ENCODE data around the gene SERTAD3.
"Not testable (repeated sequence)": the region's sequence is repeated elsewhere in the genome, so short reads cannot be mapped to it uniquely, and the experiment has no call there.

SERTAD3 gene

GRCh38 chr19:40457953-40458596 is 13.9 kb upstream of the SERTAD3 start:
- no peak for DNase-seq (ENCODE audit: low spot score)

DNA sequence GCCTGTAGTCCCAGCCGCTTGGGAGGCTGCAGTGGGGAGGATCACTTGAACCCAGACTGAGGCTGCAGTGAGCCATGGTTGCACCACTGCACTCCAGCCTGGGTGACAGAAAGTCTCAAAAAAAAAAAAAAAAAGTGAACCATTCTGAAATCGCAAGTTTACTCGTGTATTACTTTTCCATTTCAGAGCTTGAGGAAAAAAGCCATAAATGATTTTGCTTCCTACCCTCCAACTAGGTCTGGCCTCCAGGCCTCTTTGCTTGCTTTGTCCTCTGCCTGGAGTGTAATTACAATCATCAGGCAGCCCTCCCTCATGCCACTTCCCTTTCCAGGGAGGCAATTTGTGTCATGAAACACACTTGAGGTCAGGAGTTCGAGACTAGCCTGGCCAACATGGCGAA is 12.9 kb upstream of the SERTAD3 start:
- DNase-seq (ENCODE audit: low spot score) = no peak

GRCh38 chr19:40453943-40454342 is 9.8 kb upstream of the SERTAD3 start:
- not testable (repeated sequence) for DNase-seq (ENCODE audit: low spot score)

- DNase-seq (ENCODE audit: low spot score) = no peak
These were observed 9.1 kb upstream of the SERTAD3 start for GRCh38 chr19:40453151-40453735.

DNA sequence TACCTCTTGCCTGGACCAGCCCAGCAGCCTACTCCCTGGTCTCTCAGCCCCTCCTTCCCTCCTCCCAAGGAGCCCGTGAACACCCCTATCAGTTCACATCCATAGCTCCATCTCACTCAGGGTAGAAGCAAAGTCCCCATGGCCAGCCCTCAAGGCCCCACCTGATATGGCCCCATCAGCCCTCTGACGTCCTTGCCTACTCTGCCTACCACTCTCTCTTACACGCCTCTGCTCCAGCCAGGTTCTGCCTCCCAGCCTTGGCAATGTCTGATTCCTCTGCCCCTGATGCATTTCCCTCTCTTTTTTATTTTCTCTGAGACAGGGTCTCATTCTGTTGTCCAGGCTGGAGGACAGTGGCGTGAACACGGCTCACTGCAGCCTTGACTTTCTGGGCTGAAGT is 7.9 kb upstream of the SERTAD3 start:
- no peak for DNase-seq (ENCODE audit: low spot score)

DNA sequence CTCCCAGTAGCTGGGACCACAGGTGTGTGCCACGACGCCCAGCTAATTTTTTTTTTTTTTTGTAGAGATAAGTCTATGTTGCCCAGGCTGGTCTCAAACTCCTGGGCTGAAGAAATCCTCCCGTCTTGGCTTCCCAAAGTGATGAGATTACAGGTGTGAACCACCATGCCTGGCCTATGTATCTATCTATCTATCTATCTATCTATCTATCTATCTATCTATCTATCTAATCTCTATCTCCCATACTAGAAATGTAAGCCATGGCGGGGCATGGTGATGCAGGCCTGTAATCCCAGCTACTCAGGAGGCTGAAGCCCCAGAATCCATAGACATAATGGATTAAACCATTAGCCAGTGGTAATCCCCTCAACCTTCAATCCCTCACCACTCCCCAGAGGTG is 6.5 kb upstream of the SERTAD3 start:
- DNase-seq (ENCODE audit: low spot score) = no peak

GRCh38 chr19:40449506-40449905 is 5.4 kb upstream of the SERTAD3 start:
- no peak for DNase-seq (ENCODE audit: low spot score)

- no peak for DNase-seq (ENCODE audit: low spot score)
These were observed 2.2 kb upstream of the SERTAD3 start for GRCh38 chr19:40446263-40446784.

GRCh38 chr19:40445780-40446262 is 1.7 kb upstream of the SERTAD3 start:
- no peak for DNase-seq (ENCODE audit: low spot score)

GRCh38 chr19:40444825-40445312 is 734 bp upstream of the SERTAD3 start:
- DNase-seq (ENCODE audit: low spot score) = no peak

DNA sequence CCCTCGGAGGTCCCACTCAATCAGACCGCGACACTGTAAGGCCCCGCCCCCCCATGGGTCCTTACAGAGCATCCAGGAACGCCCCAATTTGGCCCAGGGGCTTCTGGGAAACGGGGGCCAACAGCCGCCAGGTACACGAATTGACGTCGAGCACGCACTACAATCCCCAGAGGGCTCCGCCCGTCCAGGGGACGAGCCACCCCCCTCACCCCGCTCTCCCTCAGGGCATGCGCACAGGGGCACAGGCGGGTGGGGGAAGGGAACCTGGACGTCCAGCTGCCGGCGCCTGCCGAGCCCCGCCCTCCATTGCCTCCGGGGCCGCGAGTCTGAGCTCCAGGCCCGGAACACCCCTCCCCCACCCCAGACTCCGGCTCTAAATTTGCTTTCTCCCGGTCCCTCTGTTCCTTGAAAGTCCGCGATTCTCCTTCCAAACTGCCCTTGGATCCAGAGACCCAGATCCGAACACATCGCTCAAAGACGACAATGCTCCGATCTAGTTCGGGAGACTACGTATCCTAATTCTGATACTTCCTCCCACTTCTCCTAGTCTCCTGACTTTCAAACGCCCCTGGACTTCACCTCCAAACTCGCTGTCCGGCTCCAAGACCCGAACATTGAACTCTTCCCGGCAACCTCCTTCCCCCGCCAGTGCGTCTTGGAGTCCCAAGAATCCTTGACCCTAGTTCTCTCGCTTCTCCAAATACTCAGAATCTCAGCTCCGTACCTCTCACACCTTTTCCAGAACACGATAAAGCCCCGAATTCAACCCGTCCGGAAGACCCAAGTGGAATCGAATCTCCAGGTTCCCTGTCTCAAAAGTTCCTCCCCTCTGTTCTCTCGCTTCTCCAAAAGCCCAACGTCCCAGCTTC is 770 bp downstream of the SERTAD3 start:
- DNase-seq (ENCODE audit: low spot score) = peak; percentile 100

DNA sequence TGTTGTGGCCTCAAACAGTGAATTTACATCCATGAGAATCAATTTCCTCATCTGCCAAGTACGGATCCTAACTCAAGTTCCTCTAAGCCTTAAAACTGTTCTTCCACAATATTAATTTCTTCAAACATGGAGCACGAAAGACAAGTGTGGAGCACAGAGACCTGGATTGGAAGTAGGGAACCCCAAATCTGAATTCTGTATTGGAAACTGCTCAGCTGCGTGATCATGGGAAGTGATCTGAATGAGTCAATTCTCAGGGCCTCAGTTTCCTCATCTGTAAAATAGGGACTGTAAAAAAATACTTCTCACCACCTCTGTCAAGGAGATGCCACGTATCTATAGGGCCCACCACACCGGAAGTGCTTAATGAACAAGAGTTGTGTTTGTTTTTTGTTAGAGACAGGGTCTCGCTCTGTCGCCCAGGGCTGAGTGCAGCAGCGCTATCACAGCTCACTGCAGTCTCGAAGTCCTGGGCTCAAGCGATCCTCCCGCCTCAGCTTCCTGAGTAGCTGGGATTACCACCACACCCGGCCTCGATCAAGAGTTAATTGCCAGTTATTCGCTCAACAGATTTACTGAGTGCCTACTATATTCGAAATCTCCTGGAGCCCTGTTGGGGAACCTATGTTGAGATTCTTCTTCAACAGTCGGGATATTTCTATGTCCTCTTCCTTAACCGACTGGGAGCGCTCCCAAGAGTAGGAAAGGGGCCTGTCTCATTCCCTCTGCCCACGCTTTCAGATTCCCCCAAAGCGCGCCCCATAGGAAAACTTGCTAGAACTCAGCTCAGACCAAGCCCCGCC is 1.6 kb downstream of the SERTAD3 start:
- DNase-seq (ENCODE audit: low spot score) = no peak

GRCh38 chr19:40441719-40442253 is 2.3 kb downstream of the SERTAD3 start:
- no peak for DNase-seq (ENCODE audit: low spot score)

- DNase-seq (ENCODE audit: low spot score) = no peak
These were observed 5.9 kb downstream of the SERTAD3 start for GRCh38 chr19:40438284-40438683.

DNA sequence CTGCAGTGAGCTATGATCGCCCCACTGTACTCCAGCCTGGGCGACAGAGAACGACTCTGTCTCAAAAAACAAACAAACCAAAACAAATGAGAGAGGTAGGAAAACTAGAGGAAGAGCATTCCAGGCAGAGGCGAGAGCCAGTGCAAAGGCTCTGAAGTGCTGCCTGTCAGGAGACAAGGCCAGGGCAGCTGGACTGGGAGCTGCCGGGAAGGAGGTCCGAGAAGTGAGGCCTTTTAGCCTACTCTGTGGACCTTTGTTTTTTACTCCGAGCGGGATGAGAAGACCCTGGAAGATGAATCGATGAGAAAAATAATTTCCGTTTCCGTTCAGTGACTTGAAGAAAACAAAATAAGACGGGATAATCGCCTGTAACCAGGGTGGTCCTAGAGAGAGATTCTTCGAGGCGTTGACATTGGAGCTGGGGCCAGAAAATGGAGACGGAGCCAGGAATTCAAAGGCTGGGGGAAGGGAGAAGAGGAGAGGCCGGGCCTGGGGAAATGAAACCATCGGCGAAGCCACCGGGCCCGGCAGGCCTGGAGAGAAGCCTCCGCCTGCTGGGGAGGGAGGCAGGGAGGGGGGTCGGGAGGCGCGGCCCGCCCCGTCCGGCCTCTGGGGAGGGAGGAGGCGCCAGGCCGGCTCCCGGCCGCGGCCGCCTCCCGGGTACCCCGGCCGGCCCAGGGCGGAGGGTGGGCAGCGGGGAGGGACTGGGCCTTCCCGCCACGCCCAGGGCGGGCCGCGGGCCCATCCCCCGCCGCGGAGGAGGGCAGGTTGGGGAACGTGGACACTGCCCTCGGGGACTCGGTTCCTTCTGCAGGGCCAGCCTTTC is 10.5 kb downstream of the SERTAD3 start:
- peak; percentile 84 for DNase-seq (ENCODE audit: low spot score)

DNA sequence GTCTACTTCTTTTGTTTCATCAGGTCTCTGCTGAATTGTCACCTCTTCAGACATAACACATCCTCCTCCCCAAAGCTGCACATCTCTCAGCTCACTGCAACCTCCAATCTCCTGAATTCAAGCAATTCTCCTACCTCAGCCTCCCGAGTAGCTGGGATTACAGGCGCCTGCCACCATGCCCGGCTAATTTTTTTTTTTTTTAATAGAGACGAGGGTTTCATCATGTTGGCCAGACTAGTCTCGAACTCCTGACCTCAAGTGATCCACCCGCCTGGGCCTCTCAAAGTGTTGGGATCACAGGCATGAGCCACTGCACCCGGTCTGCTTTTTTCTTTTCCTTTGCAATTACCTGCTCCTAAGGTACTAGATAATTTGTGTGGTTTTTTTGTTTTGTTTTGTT is 11.4 kb downstream of the SERTAD3 start:
- not testable (repeated sequence) for DNase-seq (ENCODE audit: low spot score)

DNA sequence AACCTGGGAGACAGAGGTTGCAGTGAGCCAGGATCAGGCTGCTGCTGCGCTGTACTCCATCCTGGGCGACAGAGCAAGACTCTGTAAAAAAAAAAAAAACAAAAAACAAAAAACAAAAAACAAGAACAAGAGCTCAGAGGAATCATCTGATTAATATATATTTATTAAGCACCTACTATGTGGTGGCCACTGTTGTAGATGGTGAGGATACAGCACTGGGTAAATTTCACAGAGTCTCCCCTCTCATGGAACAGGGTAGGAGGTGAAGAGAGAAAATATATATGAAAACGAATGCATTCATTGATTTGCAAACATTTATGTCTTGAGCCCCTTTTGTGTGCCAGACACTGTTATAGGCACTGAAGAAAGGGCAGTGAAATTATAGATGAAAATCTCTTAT is 12.4 kb downstream of the SERTAD3 start:
- DNase-seq (ENCODE audit: low spot score) = no peak

DNA sequence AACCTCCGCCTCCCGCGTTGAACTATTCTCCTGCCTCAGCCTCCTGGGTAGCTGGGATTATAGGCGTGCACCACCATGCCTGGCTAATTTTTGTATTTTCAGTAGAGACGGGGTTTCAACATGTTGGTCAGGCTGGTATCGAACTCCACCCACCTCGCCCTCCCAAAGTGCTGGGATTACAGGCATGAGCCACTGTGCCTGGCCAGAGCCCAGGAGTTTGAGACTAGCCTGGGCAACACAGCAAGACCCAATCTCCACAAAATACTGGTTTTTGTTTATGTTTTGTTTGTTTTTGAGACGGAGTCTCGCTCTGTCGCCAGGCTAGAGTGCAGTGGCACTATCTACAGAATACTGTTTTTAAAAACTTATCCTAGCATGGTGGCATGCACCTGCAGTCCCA is 13.9 kb downstream of the SERTAD3 start:
- not testable (repeated sequence) for DNase-seq (ENCODE audit: low spot score)

GRCh38 chr19:40428197-40428596 is 15.9 kb downstream of the SERTAD3 start:
- DNase-seq (ENCODE audit: low spot score) = not testable (repeated sequence)

GRCh38 chr19:40425450-40426287 is 18.5 kb downstream of the SERTAD3 start, which contains the start of gene SERTAD1:
Gene SERTAD1 (minus strand): TSS chr19:40425992. CDS start chr19:40423546, 2,446 bp downstream.
- peak; percentile 99 for DNase-seq (ENCODE audit: low spot score)
